HL-60/S4 treated with retinoic acid at 250 ng/mL for 4 days and 3 days (cell line): Measurements from ENCODE around the gene NFATC4.
"Not testable (repeated sequence)": the region's sequence is repeated elsewhere in the genome, so short reads cannot be mapped to it uniquely, and the experiment has no call there.

Source experiments
- in situ Hi-C: fragments of 300-500 bp; cut with MboI; formaldehyde crosslinking; loops from 2 replicates; pipeline ENCODE4 v1.7.0; 2022; ENCODE audit warnings: low sequenced_read_pairs

The NFATC4 gene

GRCh38 chr14:24387009-24387345 is 19.0 kb downstream of the NFATC4 start:
- in situ Hi-C loops = no loop called here

- in situ Hi-C loops = not testable (repeated sequence)
These were observed 19.6 kb downstream of the NFATC4 start for GRCh38 chr14:24387579-24387978.

GRCh38 chr14:24388474-24389179 is 20.6 kb downstream of the NFATC4 start:
- in situ Hi-C loops = no loop called here

- in situ Hi-C loops = no loop called here
These were observed 21.4 kb downstream of the NFATC4 start for GRCh38 chr14:24389226-24389848.

- in situ Hi-C loops = no loop called here
These were observed 22.9 kb downstream of the NFATC4 start for GRCh38 chr14:24390701-24391468.

GRCh38 chr14:24392325-24393091 is 24.5 kb downstream of the NFATC4 start:
- in situ Hi-C loops = no loop called here

GRCh38 chr14:24394275-24394674 is 26.3 kb downstream of the NFATC4 start:
- in situ Hi-C loops = no loop called here

- in situ Hi-C loops = no loop called here
These were observed 27.9 kb downstream of the NFATC4 start for GRCh38 chr14:24395609-24396582.

GRCh38 chr14:24397639-24398292 is 29.8 kb downstream of the NFATC4 start:
- in situ Hi-C loops = no loop called here

GRCh38 chr14:24398293-24398652 is 30.3 kb downstream of the NFATC4 start:
- in situ Hi-C loops = no loop called here

GRCh38 chr14:24398653-24399446 is 30.9 kb downstream of the NFATC4 start, which contains the start of gene NYNRIN:
Gene NYNRIN, plus strand, starts transcription at chr14:24399003. Its CDS starts 244 bp downstream, at chr14:24399247.
- in situ Hi-C loops = no loop called here

- in situ Hi-C loops = no loop called here
These were observed 31.5 kb downstream of the NFATC4 start for GRCh38 chr14:24399447-24399822.

- in situ Hi-C loops = no loop called here
These were observed 32.2 kb downstream of the NFATC4 start for GRCh38 chr14:24399999-24400718.

GRCh38 chr14:24401810-24402702 is 34.1 kb downstream of the NFATC4 start:
- in situ Hi-C loops = no loop called here

GRCh38 chr14:24403294-24403998 is 35.5 kb downstream of the NFATC4 start:
- in situ Hi-C loops = no loop called here

- in situ Hi-C loops = no loop called here
These were observed 36.8 kb downstream of the NFATC4 start for GRCh38 chr14:24404814-24405213.

- in situ Hi-C loops = no loop called here
These were observed 38.4 kb downstream of the NFATC4 start for GRCh38 chr14:24406416-24406815.
